Fibroblast of gingiva (primary cell): ENCODE results near the gene ZNF292.
"Not testable (repeated sequence)": the region's sequence is repeated elsewhere in the genome, so short reads cannot be mapped to it uniquely, and the experiment has no call there.

ENCODE experiments used
- DNase-seq: peaks from one replicate; pipeline ENCODE4 v3.0.0-alpha.2; 2011; ENCODE audit warnings: low read depth

Gene ZNF292

GRCh38 chr6:87276624-87277023, 121.3 kb downstream of the ZNF292 start:
- DNase-seq, result no peak

DNA sequence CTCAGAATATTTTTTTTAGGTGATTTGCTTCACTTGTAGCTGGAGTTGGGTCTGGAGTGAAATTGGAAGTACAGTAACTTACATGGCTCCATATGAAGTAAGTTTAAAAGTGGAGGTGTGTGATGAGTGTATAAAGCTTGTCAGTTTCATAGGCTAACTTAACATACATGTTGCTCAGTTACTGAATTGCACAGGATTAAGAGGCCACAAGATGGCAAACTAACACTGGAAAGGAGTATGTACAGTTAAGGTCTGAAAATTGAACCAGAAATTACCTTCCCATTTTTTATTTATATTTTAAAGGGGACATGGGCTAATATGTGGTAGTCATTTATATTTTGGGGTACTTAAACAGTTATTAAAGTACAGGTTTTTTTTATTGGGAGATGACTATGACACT, 121.8 kb downstream of the ZNF292 start:
- DNase-seq, result peak; percentile 1

DNA sequence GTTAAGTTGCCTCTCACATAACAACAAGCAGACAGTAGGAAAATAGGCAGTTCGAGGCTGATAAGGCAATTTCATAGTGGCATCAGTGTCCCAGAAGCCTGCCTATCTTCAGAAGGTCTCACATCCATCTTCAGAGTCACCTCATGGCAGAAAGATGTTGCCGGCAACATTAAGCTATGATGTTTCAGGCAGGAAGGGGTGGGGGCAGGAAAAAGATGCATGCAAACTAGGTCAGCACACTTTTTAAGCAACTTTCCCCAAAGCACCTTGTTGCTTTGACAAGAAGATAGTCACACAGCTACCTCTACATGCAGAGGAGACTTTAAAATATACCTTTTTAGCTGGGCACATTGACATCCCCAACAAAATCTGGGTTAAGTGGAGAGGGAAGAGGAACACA, 123.8 kb downstream of the ZNF292 start:
- DNase-seq, result no peak

DNA sequence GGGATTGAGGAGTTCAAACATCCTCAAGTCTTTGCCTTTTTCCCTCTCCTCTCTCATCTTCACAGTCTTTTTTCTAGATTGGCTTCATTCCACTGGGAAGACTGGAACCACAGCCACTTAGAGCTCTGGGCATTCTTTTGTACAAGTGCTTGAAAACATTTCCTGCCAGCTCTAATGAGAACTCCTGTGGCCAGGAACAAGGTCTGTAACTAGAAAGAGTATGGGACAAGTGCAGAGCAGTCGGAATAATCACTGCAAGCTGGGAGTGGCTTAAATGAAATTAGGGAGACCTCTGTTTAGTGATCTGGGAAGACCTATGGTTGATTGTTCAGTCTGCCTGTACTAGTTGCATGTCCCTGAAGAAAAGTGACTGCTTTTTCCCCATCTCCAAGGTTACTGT, 126.1 kb downstream of the ZNF292 start:
- DNase-seq, result no peak

DNA sequence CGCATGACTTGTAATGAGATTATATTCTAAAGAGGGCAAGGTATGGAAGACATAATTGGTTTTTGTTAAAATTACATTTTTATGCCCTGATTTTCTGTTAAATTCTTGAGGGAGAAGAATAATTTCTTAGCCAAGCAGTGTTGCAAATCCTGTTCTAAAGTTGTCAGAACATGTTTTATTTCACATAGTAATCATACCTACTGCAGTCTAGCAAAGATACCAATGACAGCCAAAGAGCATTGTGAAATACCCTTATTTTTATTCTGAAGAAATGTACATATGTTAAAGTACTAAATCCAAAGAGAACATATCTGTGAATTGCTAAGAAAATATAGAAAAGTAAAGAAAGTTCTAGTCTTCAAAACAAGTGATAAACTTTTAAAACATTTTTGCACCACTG, 127.4 kb downstream of the ZNF292 start:
- no peak for DNase-seq

DNA sequence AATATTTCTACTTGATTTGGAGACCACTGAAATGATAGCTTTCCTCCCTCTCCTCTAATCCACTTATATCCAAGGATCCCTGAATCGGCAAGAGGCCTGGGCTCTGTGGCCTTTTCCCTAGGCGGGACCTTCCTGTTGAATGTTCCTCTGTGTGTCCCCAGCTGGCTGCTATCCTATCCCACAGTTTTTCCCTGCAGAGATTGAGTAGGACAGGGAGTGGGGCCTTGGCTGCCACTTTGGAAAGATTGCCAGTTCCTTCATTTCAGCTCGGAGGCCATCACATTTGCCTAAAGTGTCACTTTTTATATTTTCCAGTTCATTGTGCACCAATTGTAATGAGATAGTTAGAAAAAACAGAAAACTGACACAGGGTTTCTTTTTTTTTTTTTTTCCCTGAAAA, 128.1 kb downstream of the ZNF292 start:
- no peak for DNase-seq

- no peak for DNase-seq
These were observed 131.9 kb downstream of the ZNF292 start for GRCh38 chr6:87287251-87287650.

DNA sequence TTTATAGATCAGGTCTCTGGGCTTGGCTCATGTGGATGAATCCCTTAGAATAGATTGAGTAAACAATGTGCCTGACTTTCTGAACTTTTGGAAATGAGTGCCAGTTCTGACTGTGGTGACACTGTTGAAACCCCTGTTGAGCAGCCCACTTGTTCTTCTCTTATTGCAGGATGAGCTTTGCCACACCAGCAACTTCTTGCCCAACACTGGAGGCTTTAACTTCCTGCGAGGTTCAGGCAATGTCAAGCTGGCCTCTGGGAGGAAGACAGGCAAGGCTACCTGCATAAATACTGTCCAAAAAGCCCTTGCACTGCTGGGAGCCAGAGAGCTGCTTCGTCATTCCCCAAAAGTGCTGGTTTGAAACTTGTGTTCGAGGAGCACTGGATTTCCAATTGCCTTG, 134.2 kb downstream of the ZNF292 start:
- no peak for DNase-seq

- DNase-seq, result no peak
These were observed 136.5 kb downstream of the ZNF292 start for GRCh38 chr6:87291883-87292282.

- DNase-seq, result no peak
These were observed 138.2 kb downstream of the ZNF292 start for GRCh38 chr6:87293526-87293925.

GRCh38 chr6:87297119-87297518, 141.8 kb downstream of the ZNF292 start:
- DNase-seq, result no peak

DNA sequence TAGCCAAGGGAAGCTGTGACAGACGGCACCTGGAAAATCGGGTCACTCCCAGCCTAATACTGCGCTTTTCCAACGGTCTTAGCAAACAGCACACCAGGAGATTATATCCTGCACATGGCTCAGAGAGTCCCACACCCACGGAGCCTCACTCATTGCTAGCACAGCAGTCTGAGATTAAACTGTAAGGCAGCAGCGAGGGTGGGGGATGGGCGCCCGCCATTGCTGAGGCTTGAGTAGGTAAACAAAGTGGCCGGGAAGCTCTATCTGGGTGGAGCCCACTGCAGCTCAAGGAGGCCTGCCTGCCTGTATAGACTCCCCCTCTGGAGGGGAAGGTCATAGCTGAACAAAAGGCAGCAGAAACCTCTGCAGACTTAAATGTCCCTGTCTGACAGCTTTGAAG, 145.9 kb downstream of the ZNF292 start:
- not testable (repeated sequence) for DNase-seq

DNA sequence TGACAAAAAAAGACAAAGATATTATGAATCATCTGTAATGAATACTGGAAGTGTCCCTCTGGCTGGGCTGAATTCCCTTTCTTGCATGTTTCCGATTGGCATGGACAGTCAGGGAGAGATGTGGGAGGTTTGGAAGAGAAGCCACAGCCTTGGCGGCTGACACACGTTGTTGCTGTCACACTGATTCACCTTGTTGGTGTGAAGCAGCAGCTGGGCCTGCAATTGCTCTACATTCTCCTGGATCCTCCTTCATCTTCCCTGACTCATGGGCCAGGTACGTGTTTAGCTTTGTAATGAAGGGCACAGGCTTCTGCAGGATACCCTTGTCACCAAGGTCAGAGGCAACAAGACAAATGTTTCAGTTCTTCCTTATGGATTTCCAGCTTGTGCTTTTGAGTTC, 153.6 kb downstream of the ZNF292 start:
- DNase-seq, result no peak

DNA sequence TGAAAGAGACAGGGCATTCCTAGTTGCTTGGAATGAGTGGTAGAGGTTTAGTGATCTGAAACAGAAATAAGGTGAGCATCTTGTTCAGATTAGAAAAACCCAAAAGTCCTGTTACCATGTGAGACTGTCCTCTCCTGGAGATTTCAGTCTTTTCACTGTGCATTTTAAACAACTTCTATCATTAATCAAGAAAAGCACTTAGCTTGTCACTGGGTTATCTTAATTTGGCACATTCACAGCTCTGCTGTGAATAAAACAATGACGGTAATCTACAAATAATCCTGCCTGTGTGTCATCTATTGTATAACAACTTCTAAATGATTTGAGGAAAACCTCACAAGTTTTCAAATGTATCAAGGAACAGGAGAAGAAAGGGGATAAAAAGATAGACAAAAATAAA, 157.5 kb downstream of the ZNF292 start:
- DNase-seq, result no peak
